ENCODE results near the gene TARBP1.
"Not testable (repeated sequence)": the region's sequence is repeated elsewhere in the genome, so short reads cannot be mapped to it uniquely, and the experiment has no call there.

Gene TARBP1

GRCh38 chr1:234402939-234403338 is 76.0 kb downstream of the TARBP1 start:
- H4K91ac ChIP-seq (ENCODE audit: low read depth, low read length, poor library complexity): no peak overlapping the region
- no peak overlapping the region for H3K18ac ChIP-seq (ENCODE audit: low read length)
- no peaks in the 10 kb centered on the region for H3K4me1 ChIP-seq (ENCODE audit: control insufficient read depth in 2 of 2, insufficient read depth in 1 of 2, low read depth in 1 of 2, low read length in 2 of 2)
- no peak overlapping the region for H3K23ac ChIP-seq (ENCODE audit: low read depth, low read length, poor library complexity)
- H3K36me3 ChIP-seq (replicated peaks in 1 of 2; ENCODE audit: control insufficient read depth in 2 of 2, insufficient read depth in 2 of 2, low read length in 2 of 2): peaks cover 3 to 44% of the 10 kb centered on the region in 2 donors
- H2AFZ ChIP-seq (ENCODE audit: low read length): no peak overlapping the region
- H3K79me1 ChIP-seq (ENCODE audit: low read depth, low read length): no peaks in the 10 kb centered on the region
- no peak overlapping the region for H2BK120ac ChIP-seq (ENCODE audit: low read depth, low read length)
- 100% methylated on average over 1 of the region's 3 CpGs for WGBS, 2 donors (ENCODE audit: extremely low coverage in 2 of 2, insufficient read length in 2 of 2, insufficient replicate concordance in 1 of 2)
- H3K4me2 ChIP-seq (ENCODE audit: insufficient read depth, low read length, poor library complexity, severe bottlenecking): no peak overlapping the region
- H2BK5ac ChIP-seq (ENCODE audit: low read length): no peak overlapping the region
- no peaks in the 10 kb centered on the region for H3K9me3 ChIP-seq (replicated peaks in 1 of 2; ENCODE audit: control insufficient read depth in 2 of 2, insufficient read depth in 1 of 2, low read depth in 1 of 2, low read length in 2 of 2)
- H2BK15ac ChIP-seq (ENCODE audit: low read length): no peak overlapping the region
- H3K4me3 ChIP-seq (ENCODE audit: low read length in 2 of 2): no peak overlapping the region
- H3K14ac ChIP-seq (ENCODE audit: low read length): no peak overlapping the region
- no peak overlapping the region for H4K8ac ChIP-seq (ENCODE audit: low read depth, low read length)
- H2AK5ac ChIP-seq (ENCODE audit: low read depth, low read length): no peak overlapping the region
- H3K4ac ChIP-seq (ENCODE audit: low read length): no peak overlapping the region
- DNase-seq (ENCODE audit: low spot score): no peak
- H3K27me3 ChIP-seq (ENCODE audit: control insufficient read depth in 3 of 3, insufficient read depth in 3 of 3, low read depth in 1 of 3, low read length in 3 of 3): no peaks in the 10 kb centered on the region
- H2BK12ac ChIP-seq (ENCODE audit: low read length): no peak overlapping the region
- no peak overlapping the region for H3K9ac ChIP-seq (ENCODE audit: low read depth, low read length, poor library complexity)
- H3K27ac ChIP-seq (replicated peaks; ENCODE audit: low read length): no peak overlapping the region

DNA sequence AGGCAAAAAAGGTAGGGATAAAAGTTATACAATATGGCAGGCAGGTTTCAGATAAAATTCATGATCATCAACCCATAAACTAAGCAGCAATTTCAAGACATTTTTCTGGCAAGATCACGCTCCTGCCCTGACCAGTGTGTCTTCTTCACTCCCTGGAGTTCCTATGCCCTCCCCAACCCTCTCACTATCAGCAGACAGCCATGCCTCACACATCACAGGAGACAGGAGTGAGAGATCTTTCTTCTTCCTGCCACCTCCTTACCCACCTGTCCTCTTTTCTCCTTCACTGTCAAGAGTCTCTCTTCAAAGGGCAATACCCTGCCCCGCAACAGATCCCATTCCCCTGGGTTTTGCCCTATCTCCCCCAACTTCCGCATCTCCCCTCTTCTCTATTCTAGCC is 77.3 kb downstream of the TARBP1 start:
- H4K8ac ChIP-seq (ENCODE audit: low read depth, low read length): no peak overlapping the region
- H4K91ac ChIP-seq (ENCODE audit: low read depth, low read length, poor library complexity): no peak overlapping the region
- no peak overlapping the region for H3K18ac ChIP-seq (ENCODE audit: low read length)
- no peak overlapping the region for H2BK120ac ChIP-seq (ENCODE audit: low read depth, low read length)
- no peak overlapping the region for H3K9ac ChIP-seq (ENCODE audit: low read depth, low read length, poor library complexity)
- H2BK15ac ChIP-seq (ENCODE audit: low read length): no peak overlapping the region
- no peaks in the 10 kb centered on the region for H3K79me1 ChIP-seq (ENCODE audit: low read depth, low read length)
- H2BK5ac ChIP-seq (ENCODE audit: low read length): no peak overlapping the region
- H2BK12ac ChIP-seq (ENCODE audit: low read length): no peak overlapping the region
- no peak overlapping the region for H3K14ac ChIP-seq (ENCODE audit: low read length)
- no peaks in the 10 kb centered on the region for H3K27me3 ChIP-seq (ENCODE audit: control insufficient read depth in 3 of 3, insufficient read depth in 3 of 3, low read depth in 1 of 3, low read length in 3 of 3)
- H2AFZ ChIP-seq (ENCODE audit: low read length): no peak overlapping the region
- no peak overlapping the region for H3K4me3 ChIP-seq (ENCODE audit: low read length in 2 of 2)
- H2AK5ac ChIP-seq (ENCODE audit: low read depth, low read length): no peak overlapping the region
- H3K4me2 ChIP-seq (ENCODE audit: insufficient read depth, low read length, poor library complexity, severe bottlenecking): no peak overlapping the region
- WGBS, 2 donors (ENCODE audit: extremely low coverage in 2 of 2, insufficient read length in 2 of 2, insufficient replicate concordance in 1 of 2): no CpG with 5 or more reads among the region's 3 CpGs
- H3K4ac ChIP-seq (ENCODE audit: low read length): no peak overlapping the region
- no peaks in the 10 kb centered on the region for H3K4me1 ChIP-seq (ENCODE audit: control insufficient read depth in 2 of 2, insufficient read depth in 1 of 2, low read depth in 1 of 2, low read length in 2 of 2)
- no peak for DNase-seq (ENCODE audit: low spot score)
- no peaks in the 10 kb centered on the region for H3K9me3 ChIP-seq (replicated peaks in 1 of 2; ENCODE audit: control insufficient read depth in 2 of 2, insufficient read depth in 1 of 2, low read depth in 1 of 2, low read length in 2 of 2)
- no peak overlapping the region for H3K27ac ChIP-seq (replicated peaks; ENCODE audit: low read length)
- H3K36me3 ChIP-seq (replicated peaks in 1 of 2; ENCODE audit: control insufficient read depth in 2 of 2, insufficient read depth in 2 of 2, low read length in 2 of 2): peaks cover 3 to 41% of the 10 kb centered on the region in 2 donors
- H3K23ac ChIP-seq (ENCODE audit: low read depth, low read length, poor library complexity): no peak overlapping the region

DNA sequence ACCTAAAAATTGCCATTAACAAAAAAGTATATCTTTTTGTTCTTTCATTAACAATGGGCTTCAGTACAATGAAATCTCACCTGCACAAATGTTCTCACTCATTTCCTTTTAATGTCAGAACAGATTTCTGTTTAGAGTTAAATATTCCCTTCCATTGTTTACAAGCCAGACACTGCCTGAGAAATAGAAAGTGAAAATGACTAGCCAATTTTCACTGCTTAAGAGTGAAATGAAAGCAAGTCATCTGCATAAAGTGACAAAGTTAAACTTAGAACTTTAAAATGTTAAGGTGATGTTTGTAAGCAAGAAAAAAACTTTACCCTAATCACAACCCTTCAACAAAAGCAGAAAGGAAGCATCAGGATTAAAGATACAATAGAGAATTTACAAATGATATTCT is 78.2 kb downstream of the TARBP1 start:
- Histone ChIP-seq H3K4me2 (ENCODE audit: insufficient read depth, low read length, poor library complexity, severe bottlenecking) (no peak overlapping the region), H3K36me3 (replicated peaks in 1 of 2; ENCODE audit: control insufficient read depth in 2 of 2, insufficient read depth in 2 of 2, low read length in 2 of 2) (peaks cover 3 to 42% of the 10 kb centered on the region in 2 donors), H2BK12ac (ENCODE audit: low read length) (no peak overlapping the region), H2AK5ac (ENCODE audit: low read depth, low read length) (no peak overlapping the region), H3K18ac (ENCODE audit: low read length) (no peak overlapping the region), H3K9ac (ENCODE audit: low read depth, low read length, poor library complexity) (no peak overlapping the region), H3K4ac (ENCODE audit: low read length) (no peak overlapping the region), H4K8ac (ENCODE audit: low read depth, low read length) (no peak overlapping the region), H3K4me1 (ENCODE audit: control insufficient read depth in 2 of 2, insufficient read depth in 1 of 2, low read depth in 1 of 2, low read length in 2 of 2) (no peaks in the 10 kb centered on the region), H3K23ac (ENCODE audit: low read depth, low read length, poor library complexity) (no peak overlapping the region), H3K27ac (replicated peaks; ENCODE audit: low read length) (no peak overlapping the region), H3K9me3 (replicated peaks in 1 of 2; ENCODE audit: control insufficient read depth in 2 of 2, insufficient read depth in 1 of 2, low read depth in 1 of 2, low read length in 2 of 2) (no peaks in the 10 kb centered on the region), H3K4me3 (ENCODE audit: low read length in 2 of 2) (no peak overlapping the region), H2BK120ac (ENCODE audit: low read depth, low read length) (no peak overlapping the region), H3K27me3 (ENCODE audit: control insufficient read depth in 3 of 3, insufficient read depth in 3 of 3, low read depth in 1 of 3, low read length in 3 of 3) (no peaks in the 10 kb centered on the region), H3K79me1 (ENCODE audit: low read depth, low read length) (no peaks in the 10 kb centered on the region), H2BK15ac (ENCODE audit: low read length) (no peak overlapping the region), H4K91ac (ENCODE audit: low read depth, low read length, poor library complexity) (no peak overlapping the region), H3K14ac (ENCODE audit: low read length) (no peak overlapping the region), H2AFZ (ENCODE audit: low read length) (no peak overlapping the region), H2BK5ac (ENCODE audit: low read length) (no peak overlapping the region)
- no peak for DNase-seq (ENCODE audit: low spot score)

DNA sequence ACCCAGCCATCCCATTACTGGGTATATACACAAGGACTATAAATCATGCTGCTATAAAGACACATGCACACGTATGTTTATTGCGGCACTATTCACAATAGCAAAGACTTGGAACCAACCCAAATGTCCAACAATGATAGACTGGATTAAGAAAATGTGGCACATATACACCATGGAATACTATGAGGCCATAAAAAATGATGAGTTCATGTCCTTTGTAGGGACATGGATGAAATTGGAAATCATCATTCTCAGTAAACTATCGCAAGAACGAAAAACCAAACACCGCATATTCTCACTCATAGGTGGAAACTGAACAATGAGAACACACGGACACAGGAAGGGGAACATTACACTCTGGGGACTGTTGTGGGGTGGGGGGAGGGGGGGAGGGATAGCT is 79.5 kb downstream of the TARBP1 start:
- not testable (repeated sequence) for H3K14ac ChIP-seq (ENCODE audit: low read length); H3K79me1 ChIP-seq (ENCODE audit: low read depth, low read length); H3K4ac ChIP-seq (ENCODE audit: low read length); H3K4me3 ChIP-seq (ENCODE audit: low read length in 2 of 2); H3K4me2 ChIP-seq (ENCODE audit: insufficient read depth, low read length, poor library complexity, severe bottlenecking); H3K4me1 ChIP-seq (ENCODE audit: control insufficient read depth in 2 of 2, insufficient read depth in 1 of 2, low read depth in 1 of 2, low read length in 2 of 2); H2AFZ ChIP-seq (ENCODE audit: low read length); H3K9me3 ChIP-seq (replicated peaks in 1 of 2; ENCODE audit: control insufficient read depth in 2 of 2, insufficient read depth in 1 of 2, low read depth in 1 of 2, low read length in 2 of 2); H3K18ac ChIP-seq (ENCODE audit: low read length); H4K8ac ChIP-seq (ENCODE audit: low read depth, low read length); H2BK5ac ChIP-seq (ENCODE audit: low read length); H3K27me3 ChIP-seq (ENCODE audit: control insufficient read depth in 3 of 3, insufficient read depth in 3 of 3, low read depth in 1 of 3, low read length in 3 of 3); H3K9ac ChIP-seq (ENCODE audit: low read depth, low read length, poor library complexity); H2BK12ac ChIP-seq (ENCODE audit: low read length); H3K23ac ChIP-seq (ENCODE audit: low read depth, low read length, poor library complexity); H2BK120ac ChIP-seq (ENCODE audit: low read depth, low read length); DNase-seq (ENCODE audit: low spot score); H4K91ac ChIP-seq (ENCODE audit: low read depth, low read length, poor library complexity); H2BK15ac ChIP-seq (ENCODE audit: low read length); H2AK5ac ChIP-seq (ENCODE audit: low read depth, low read length); H3K27ac ChIP-seq (replicated peaks; ENCODE audit: low read length)
- peaks cover 0 to 32% of the 10 kb centered on the region in 2 donors for H3K36me3 ChIP-seq (replicated peaks in 1 of 2; ENCODE audit: control insufficient read depth in 2 of 2, insufficient read depth in 2 of 2, low read length in 2 of 2)
- WGBS, 2 donors (ENCODE audit: extremely low coverage in 2 of 2, insufficient read length in 2 of 2, insufficient replicate concordance in 1 of 2): no CpG with 5 or more reads among the region's 6 CpGs
